ENCODE results near the gene RSL1D1.
"Not testable (repeated sequence)": the region's sequence is repeated elsewhere in the genome, so short reads cannot be mapped to it uniquely, and the experiment has no call there.

The RSL1D1 gene

GRCh38 chr16:11835891-11836649, 15.3 kb downstream of the RSL1D1 start:
- no peak overlapping the region for H3K4me3 ChIP-seq (ENCODE audit: control insufficient read depth, low read depth, low read length)
- peak; percentile 66 for DNase-seq (ENCODE audit: low read depth)
- TF ChIP-seq, protein P1, sequence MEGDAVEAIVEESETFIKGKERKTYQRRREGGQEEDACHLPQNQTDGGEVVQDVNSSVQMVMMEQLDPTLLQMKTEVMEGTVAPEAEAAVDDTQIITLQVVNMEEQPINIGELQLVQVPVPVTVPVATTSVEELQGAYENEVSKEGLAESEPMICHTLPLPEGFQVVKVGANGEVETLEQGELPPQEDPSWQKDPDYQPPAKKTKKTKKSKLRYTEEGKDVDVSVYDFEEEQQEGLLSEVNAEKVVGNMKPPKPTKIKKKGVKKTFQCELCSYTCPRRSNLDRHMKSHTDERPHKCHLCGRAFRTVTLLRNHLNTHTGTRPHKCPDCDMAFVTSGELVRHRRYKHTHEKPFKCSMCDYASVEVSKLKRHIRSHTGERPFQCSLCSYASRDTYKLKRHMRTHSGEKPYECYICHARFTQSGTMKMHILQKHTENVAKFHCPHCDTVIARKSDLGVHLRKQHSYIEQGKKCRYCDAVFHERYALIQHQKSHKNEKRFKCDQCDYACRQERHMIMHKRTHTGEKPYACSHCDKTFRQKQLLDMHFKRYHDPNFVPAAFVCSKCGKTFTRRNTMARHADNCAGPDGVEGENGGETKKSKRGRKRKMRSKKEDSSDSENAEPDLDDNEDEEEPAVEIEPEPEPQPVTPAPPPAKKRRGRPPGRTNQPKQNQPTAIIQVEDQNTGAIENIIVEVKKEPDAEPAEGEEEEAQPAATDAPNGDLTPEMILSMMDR (conservative IDR thresholded peaks at IDR 0.05; ENCODE audit: control insufficient read depth, insufficient read depth, low read depth, low read length): no peak

DNA sequence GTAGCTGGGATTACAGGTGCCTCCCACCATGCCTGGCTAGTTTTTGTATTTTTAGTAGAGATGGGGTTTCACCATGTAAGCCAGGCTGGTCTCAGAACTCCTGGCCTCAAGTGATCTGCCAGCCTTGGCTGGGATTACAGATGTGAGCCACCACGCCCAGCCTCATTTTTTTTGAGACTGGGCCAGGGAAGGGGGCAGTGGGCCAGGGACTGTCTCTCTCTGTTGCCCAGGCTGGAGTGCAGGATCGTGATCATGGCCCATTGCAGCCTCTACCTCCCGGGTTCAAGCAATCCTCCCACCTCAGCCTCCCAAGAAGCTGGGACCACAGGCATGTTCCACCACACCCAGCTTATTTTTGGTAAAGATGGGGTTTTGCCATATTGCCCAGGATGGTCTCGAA, 16.0 kb downstream of the RSL1D1 start:
- DNase-seq (ENCODE audit: low read depth): no peak
- no peak overlapping the region for H3K4me3 ChIP-seq (ENCODE audit: control insufficient read depth, low read depth, low read length)
- TF ChIP-seq, protein P1 (conservative IDR thresholded peaks at IDR 0.05; ENCODE audit: control insufficient read depth, insufficient read depth, low read depth, low read length): no peak

GRCh38 chr16:11833951-11834695, 17.2 kb downstream of the RSL1D1 start:
- TF ChIP-seq, protein P1 (conservative IDR thresholded peaks at IDR 0.05; ENCODE audit: control insufficient read depth, insufficient read depth, low read depth, low read length): no peak
- DNase-seq (ENCODE audit: low read depth): peak; percentile 92
- no peak overlapping the region for H3K4me3 ChIP-seq (ENCODE audit: control insufficient read depth, low read depth, low read length)

DNA sequence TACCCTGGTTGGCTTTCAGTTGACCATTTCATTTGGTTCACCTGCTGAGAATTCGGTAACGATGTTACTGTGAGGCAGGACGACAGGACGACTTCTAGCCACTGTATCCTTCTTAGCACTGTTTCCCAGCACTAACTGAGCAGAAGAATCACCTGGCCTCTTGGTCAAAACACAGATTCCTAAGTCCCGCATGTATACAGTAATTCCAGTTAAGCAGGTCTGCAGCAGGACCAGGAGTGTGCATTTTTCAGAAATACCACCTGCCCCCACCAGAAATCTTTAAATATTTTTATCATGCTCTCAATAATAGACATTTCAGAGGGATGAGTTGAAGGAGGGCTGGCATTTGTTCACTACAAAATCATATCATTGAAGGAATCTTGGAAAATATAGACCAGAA, 22.6 kb downstream of the RSL1D1 start:
- no peak overlapping the region for H3K4me3 ChIP-seq (ENCODE audit: control insufficient read depth, low read depth, low read length)
- DNase-seq (ENCODE audit: low read depth): no peak
- TF ChIP-seq, protein P1 (conservative IDR thresholded peaks at IDR 0.05; ENCODE audit: control insufficient read depth, insufficient read depth, low read depth, low read length): no peak

- not testable (repeated sequence) for DNase-seq (ENCODE audit: low read depth); H3K4me3 ChIP-seq (ENCODE audit: control insufficient read depth, low read depth, low read length)
Observed at GRCh38 chr16:11825520-11826165, 25.7 kb downstream of the RSL1D1 start.

DNA sequence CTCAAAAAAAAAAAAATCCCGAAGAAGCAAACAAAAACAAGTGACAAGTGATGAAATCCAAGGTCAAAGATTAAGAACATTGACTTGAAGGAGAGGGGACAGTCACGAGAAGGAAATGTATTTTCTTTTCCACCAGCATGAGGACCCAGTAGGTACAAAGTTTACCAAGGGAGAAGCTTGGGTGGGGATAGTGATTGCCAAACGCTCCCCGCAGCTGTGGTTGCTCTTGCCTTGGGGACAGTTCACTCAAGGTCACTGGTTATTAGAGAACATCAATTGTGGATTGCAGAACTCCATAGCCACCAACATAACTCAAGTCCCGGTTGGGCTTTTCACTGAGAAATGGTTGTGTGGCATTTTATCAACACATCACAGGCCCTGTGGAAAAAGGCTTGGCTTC, 27.0 kb downstream of the RSL1D1 start:
- no peak for DNase-seq (ENCODE audit: low read depth)
- TF ChIP-seq, protein P1 (conservative IDR thresholded peaks at IDR 0.05; ENCODE audit: control insufficient read depth, insufficient read depth, low read depth, low read length): no peak

DNA sequence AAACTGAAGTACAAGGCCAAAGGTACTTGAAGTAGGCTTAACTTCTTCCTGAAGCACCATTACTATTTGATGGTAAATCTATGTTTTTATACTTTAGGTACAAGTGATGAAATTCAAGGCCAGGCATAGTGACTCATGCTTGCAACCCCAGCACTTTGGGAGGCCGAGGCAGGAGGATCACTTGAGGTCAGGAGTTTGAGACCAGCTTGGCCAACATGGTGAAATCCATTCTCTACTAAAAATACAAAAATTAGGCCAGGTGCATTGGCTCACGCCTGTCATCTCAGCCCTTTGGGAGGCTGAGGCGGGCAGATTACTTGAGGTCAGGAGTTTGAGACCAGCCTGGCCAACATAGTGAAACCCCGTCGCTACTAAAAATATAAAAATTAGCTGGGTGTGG, 27.7 kb downstream of the RSL1D1 start:
- not testable (repeated sequence) for H3K4me3 ChIP-seq (ENCODE audit: control insufficient read depth, low read depth, low read length); DNase-seq (ENCODE audit: low read depth)

More for the DNA sequence above, 27.0 kb downstream of the RSL1D1 start:
- no peak overlapping the region for H3K4me3 ChIP-seq (ENCODE audit: control insufficient read depth, low read depth, low read length)
